Trophoblast cell (in vitro differentiated cells and primary cell): ENCODE results near the gene HFE.

ENCODE experiments used
- DNase-seq, 2 donors: peaks; one replicate each; pipeline ENCODE4 v3.0.0-alpha.2; 2016
- H2AFZ ChIP-seq: 2 replicates; pipeline ENCODE4 v1.6.1; 2013; ENCODE audit warnings: low read length, moderate library complexity, mild to moderate bottlenecking; ENCODE audit not compliant: insufficient read depth, poor library complexity
- H2AK5ac ChIP-seq: 2 replicates; pipeline ENCODE4 v1.6.1; 2013; ENCODE audit warnings: mild to moderate bottlenecking, low read length
- H2BK120ac ChIP-seq: 2 replicates; pipeline ENCODE4 v1.6.1; 2013; ENCODE audit warnings: low read length, mild to moderate bottlenecking, moderate library complexity; ENCODE audit not compliant: insufficient read depth, poor library complexity
- H2BK12ac ChIP-seq: 2 replicates; pipeline ENCODE4 v1.6.1; 2013; ENCODE audit warnings: mild to moderate bottlenecking, low read length, moderate library complexity
- H2BK5ac ChIP-seq: 2 replicates; pipeline ENCODE4 v1.6.1; 2013; ENCODE audit warnings: low read length, low read depth, moderate library complexity, mild to moderate bottlenecking; ENCODE audit not compliant: poor library complexity
- H3K14ac ChIP-seq: 2 replicates; pipeline ENCODE4 v1.6.1; 2013; ENCODE audit warnings: mild to moderate bottlenecking, low read length
- H3K18ac ChIP-seq: 2 replicates; pipeline ENCODE4 v1.6.1; 2013; ENCODE audit warnings: mild to moderate bottlenecking, low read length
- H3K23ac ChIP-seq: 2 replicates; pipeline ENCODE4 v1.6.1; 2013; ENCODE audit warnings: low read length
- H3K27ac ChIP-seq: 2 replicates; pipeline ENCODE4 v1.5.1; 2013; ENCODE audit warnings: low read depth, mild to moderate bottlenecking, inconsistent platforms, low read length, moderate library complexity
- H3K27me3 ChIP-seq: 2 replicates; pipeline ENCODE4 v1.6.1; 2013; ENCODE audit warnings: inconsistent platforms, mild to moderate bottlenecking, low read length, moderate library complexity; ENCODE audit not compliant: insufficient read depth
- H3K36me3 ChIP-seq, 2 experiments: 1 replicate in 1 of 2; 2 replicates in 1 of 2; pipeline ENCODE4 v1.6.1; 2013; ENCODE audit warnings: low read length in 2 of 2, mild to moderate bottlenecking in 2 of 2, moderate library complexity in 1 of 2; ENCODE audit not compliant: insufficient read depth in 2 of 2, control insufficient read depth in 1 of 2
- H3K4ac ChIP-seq: 2 replicates; pipeline ENCODE4 v1.6.1; 2013; ENCODE audit warnings: low read depth, mild to moderate bottlenecking, low read length, moderate library complexity
- H3K4me1 ChIP-seq, 2 experiments: 1 replicate in 1 of 2; 2 replicates in 1 of 2; pipeline ENCODE4 v1.6.1; 2013; ENCODE audit warnings: low read length in 2 of 2, mild to moderate bottlenecking in 2 of 2, moderate library complexity in 1 of 2; ENCODE audit not compliant: insufficient read depth in 2 of 2, control insufficient read depth in 1 of 2
- H3K4me2 ChIP-seq: 2 replicates; pipeline ENCODE4 v1.6.1; 2013; ENCODE audit warnings: inconsistent platforms, mild to moderate bottlenecking, low read length, moderate library complexity
- H3K4me3 ChIP-seq: 2 replicates; pipeline ENCODE4 v1.5.1; 2013; ENCODE audit warnings: mild to moderate bottlenecking, low read depth, low read length, inconsistent platforms
- H3K79me1 ChIP-seq: one replicate; pipeline ENCODE4 v1.6.1; 2013; ENCODE audit warnings: low read length
- H3K79me2 ChIP-seq: 2 replicates; pipeline ENCODE4 v1.6.1; 2013; ENCODE audit warnings: low read length, mild to moderate bottlenecking; ENCODE audit not compliant: control insufficient read depth, insufficient read depth, poor library complexity
- H3K9ac ChIP-seq: 2 replicates; pipeline ENCODE4 v1.6.1; 2013; ENCODE audit warnings: mild to moderate bottlenecking, low read length
- H3K9me3 ChIP-seq: 2 replicates; pipeline ENCODE4 v1.6.1; 2013; ENCODE audit warnings: low read depth, mild to moderate bottlenecking, control low read depth, inconsistent platforms, low read length; ENCODE audit not compliant: insufficient read depth
- H4K12ac ChIP-seq: 2 replicates; pipeline ENCODE4 v1.6.1; 2013; ENCODE audit warnings: low read depth, mild to moderate bottlenecking, low read length, moderate library complexity
- H4K8ac ChIP-seq: 2 replicates; pipeline ENCODE4 v1.6.1; 2013; ENCODE audit warnings: low read depth, mild to moderate bottlenecking, low read length, moderate library complexity
- H4K91ac ChIP-seq: one replicate; pipeline ENCODE4 v1.6.1; 2013; ENCODE audit warnings: low read depth, mild to moderate bottlenecking, low read length, moderate library complexity
- WGBS: extraction: QIAGEN DNeasy Blood & Tissue Kit; methylation state at CpG from one replicate; pipeline ENCODE4 v1.1.7; 2013; ENCODE audit warnings: missing lambda C conversion rate; ENCODE audit not compliant: insufficient read length, insufficient coverage; ENCODE audit errors: extremely low coverage; 5-methylcytosine and 5-hydroxymethylcytosine counted together

Gene HFE

GRCh38 chr6:26067367-26067766, 19.9 kb upstream of the HFE start:
- no CpG with 5 or more reads among the region's 4 CpGs for WGBS
- no peaks in the 10 kb centered on the region for H3K36me3 ChIP-seq
- no peaks in the 10 kb centered on the region for H3K79me2 ChIP-seq

DNA sequence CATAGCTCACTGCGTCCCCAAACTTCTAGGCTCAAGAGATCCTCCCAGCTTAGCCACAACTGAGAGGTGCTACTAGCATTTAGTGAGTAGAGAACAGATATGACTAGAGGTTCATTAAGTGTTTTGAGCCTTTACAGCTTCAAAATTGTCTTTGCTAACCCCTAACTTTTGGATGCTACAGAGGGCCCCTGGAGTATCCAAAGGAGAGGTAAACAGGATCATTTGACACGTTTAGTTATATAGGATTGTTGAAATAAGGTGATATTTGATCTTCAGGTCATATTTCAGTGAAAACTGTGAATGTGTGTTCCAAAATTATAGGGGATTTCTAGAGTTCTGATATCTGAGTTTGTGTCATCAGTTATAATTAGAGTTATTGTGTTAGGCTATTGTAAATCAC, 19.2 kb upstream of the HFE start:
- Histone ChIP-seq H3K27ac (peak overlapping the region; percentile 93), H4K8ac (no peak overlapping the region), H3K18ac (no peak overlapping the region), H3K4me3 (no peak overlapping the region), H2BK5ac (peak overlapping the region; percentile 81), H4K12ac (no peak overlapping the region), H3K9me3 (no peaks in the 10 kb centered on the region), H3K36me3 (no peaks in the 10 kb centered on the region), H3K79me1 (peaks cover 11% of the 10 kb centered on the region), H2BK120ac (peak overlapping the region; percentile 52), H3K23ac (no peak overlapping the region), H3K9ac (no peak overlapping the region), H3K4ac (no peak overlapping the region), H4K91ac (peak overlapping the region; percentile 79), H3K79me2 (no peaks in the 10 kb centered on the region), H2BK12ac (peak overlapping the region; percentile 50), H2AFZ (no peak overlapping the region), H3K27me3 (no peaks in the 10 kb centered on the region), H3K4me2 (peak overlapping the region; percentile 19), H3K4me1 (peaks cover 0 to 2% of the 10 kb centered on the region in 2 experiments), H2AK5ac (no peak overlapping the region), H3K14ac (no peak overlapping the region)
- no CpG with 5 or more reads among the region's 2 CpGs for WGBS
- no peak for DNase-seq

More at GRCh38 chr6:26067367-26067766, 19.9 kb upstream of the HFE start:
- Histone ChIP-seq H2AFZ (no peak overlapping the region), H3K4me3 (no peak overlapping the region), H3K9ac (no peak overlapping the region), H3K4me1 (peaks cover 0 to 2% of the 10 kb centered on the region in 2 experiments), H2BK120ac (peak overlapping the region; percentile 94), H3K14ac (peak overlapping the region; percentile 84), H2AK5ac (no peak overlapping the region), H3K9me3 (no peaks in the 10 kb centered on the region), H3K18ac (no peak overlapping the region), H4K12ac (no peak overlapping the region), H4K91ac (peak overlapping the region; percentile 95), H3K4ac (no peak overlapping the region), H2BK12ac (peak overlapping the region; percentile 58), H3K27ac (peak overlapping the region; percentile 93), H3K27me3 (no peaks in the 10 kb centered on the region), H3K79me1 (peaks cover 11% of the 10 kb centered on the region), H4K8ac (peak overlapping the region; percentile 54), H3K23ac (no peak overlapping the region), H2BK5ac (peak overlapping the region; percentile 89), H3K4me2 (peak overlapping the region; percentile 31)
- DNase-seq, result peak; percentile 81 to 88

GRCh38 chr6:26071135-26071534, 16.1 kb upstream of the HFE start:
- H2AK5ac ChIP-seq, result no peak overlapping the region
- H3K4me3 ChIP-seq, result no peak overlapping the region
- no peak overlapping the region for H2AFZ ChIP-seq
- no peak overlapping the region for H2BK120ac ChIP-seq
- no peak overlapping the region for H4K91ac ChIP-seq
- DNase-seq, result no peak
- no peaks in the 10 kb centered on the region for H3K27me3 ChIP-seq
- no peak overlapping the region for H4K12ac ChIP-seq
- no peak overlapping the region for H3K18ac ChIP-seq
- WGBS, result no CpG with 5 or more reads among the region's 7 CpGs
- H3K36me3 ChIP-seq, result no peaks in the 10 kb centered on the region
- H3K9me3 ChIP-seq, result no peaks in the 10 kb centered on the region
- peaks cover 5 to 7% of the 10 kb centered on the region in 2 experiments for H3K4me1 ChIP-seq
- no peak overlapping the region for H3K27ac ChIP-seq
- H4K8ac ChIP-seq, result no peak overlapping the region
- H3K4me2 ChIP-seq, result no peak overlapping the region
- no peaks in the 10 kb centered on the region for H3K79me2 ChIP-seq
- no peak overlapping the region for H3K14ac ChIP-seq
- no peak overlapping the region for H2BK12ac ChIP-seq
- H3K23ac ChIP-seq, result no peak overlapping the region
- H3K4ac ChIP-seq, result no peak overlapping the region
- H2BK5ac ChIP-seq, result no peak overlapping the region
- H3K9ac ChIP-seq, result no peak overlapping the region
- peaks cover 11% of the 10 kb centered on the region for H3K79me1 ChIP-seq

GRCh38 chr6:26075063-26075717, 12.0 kb upstream of the HFE start:
- Histone ChIP-seq H3K27ac (peak overlapping the region; percentile 56), H3K27me3 (no peaks in the 10 kb centered on the region), H2AFZ (no peak overlapping the region), H3K4ac (no peak overlapping the region), H4K12ac (peak overlapping the region; percentile 44), H3K79me1 (peaks cover 2% of the 10 kb centered on the region), H3K36me3 (no peaks in the 10 kb centered on the region), H3K14ac (no peak overlapping the region), H2BK5ac (no peak overlapping the region), H3K18ac (peak overlapping the region; percentile 5), H3K4me2 (no peak overlapping the region), H3K4me1 (peaks cover 4 to 5% of the 10 kb centered on the region in 2 experiments), H2BK120ac (no peak overlapping the region), H4K8ac (no peak overlapping the region), H3K79me2 (no peaks in the 10 kb centered on the region), H3K9me3 (no peaks in the 10 kb centered on the region), H3K9ac (no peak overlapping the region), H3K4me3 (no peak overlapping the region), H3K23ac (no peak overlapping the region), H4K91ac (no peak overlapping the region), H2AK5ac (no peak overlapping the region), H2BK12ac (no peak overlapping the region)
- peak in 1 of 2 donors; percentile 26 for DNase-seq
- no CpG with 5 or more reads among the region's 20 CpGs for WGBS
